Measurements from ENCODE around the gene NME2.
"Not testable (repeated sequence)": the region's sequence is repeated elsewhere in the genome, so short reads cannot be mapped to it uniquely, and the experiment has no call there.

Gene NME2

GRCh38 chr17:51166198-51166986 is at the start of gene NME2:
NME2 (plus strand) TSS chr17:51166411; CDS start chr17:51166831, 420 bp downstream.
- DNase-seq (ENCODE audit: low read depth), result peak; percentile 42

- no peak for DNase-seq (ENCODE audit: low read depth)
Observed at GRCh38 chr17:51118330-51119195, 47.6 kb upstream of the NME2 start.

DNA sequence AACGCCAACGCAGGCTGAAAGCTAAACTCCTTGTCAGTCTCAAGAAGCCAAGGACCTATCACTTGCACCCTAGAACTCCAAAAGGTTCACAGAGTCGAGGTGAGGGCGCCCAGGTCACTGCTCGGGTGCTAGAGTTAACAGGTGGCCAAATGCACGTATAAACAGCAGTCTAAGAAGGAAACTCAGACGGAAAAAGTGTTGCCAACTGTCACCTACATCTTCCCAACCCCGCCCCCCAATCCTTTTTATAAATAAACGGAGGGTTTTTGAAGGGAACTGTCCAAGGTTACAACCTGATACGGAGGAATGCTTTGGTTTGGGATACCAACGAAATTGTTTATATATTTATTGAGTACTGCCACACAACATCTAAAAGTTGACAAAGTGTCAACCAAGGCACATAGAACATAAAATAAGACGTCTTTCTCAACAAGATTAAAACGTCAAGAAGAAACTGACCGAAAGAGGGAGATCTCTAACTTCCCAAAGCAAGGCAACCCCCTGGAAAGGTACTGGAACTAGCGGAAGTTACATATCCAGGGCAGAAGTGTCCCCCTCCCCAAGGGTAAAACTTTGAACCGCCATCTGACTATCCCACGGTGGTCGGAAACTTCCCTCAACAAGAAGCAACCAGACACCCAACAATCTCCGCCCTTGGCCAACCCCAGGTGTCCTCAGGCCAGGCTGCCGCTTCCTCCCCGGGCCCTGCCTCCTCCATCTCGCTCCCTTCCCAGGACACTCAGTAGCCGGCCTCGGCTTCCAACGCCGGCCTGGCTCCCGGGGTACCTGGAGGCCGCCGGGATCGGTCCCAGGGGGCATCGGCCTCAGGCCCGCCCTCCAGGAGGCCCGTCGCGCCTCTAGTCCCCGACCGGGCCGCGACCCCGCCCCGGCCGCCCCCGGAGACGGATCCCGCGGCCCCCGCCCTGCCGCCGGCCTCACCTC is 46.5 kb upstream of the NME2 start:
- no peak for DNase-seq (ENCODE audit: low read depth)

GRCh38 chr17:51120357-51120738 is 45.9 kb upstream of the NME2 start:
- no peak for DNase-seq (ENCODE audit: low read depth)

DNA sequence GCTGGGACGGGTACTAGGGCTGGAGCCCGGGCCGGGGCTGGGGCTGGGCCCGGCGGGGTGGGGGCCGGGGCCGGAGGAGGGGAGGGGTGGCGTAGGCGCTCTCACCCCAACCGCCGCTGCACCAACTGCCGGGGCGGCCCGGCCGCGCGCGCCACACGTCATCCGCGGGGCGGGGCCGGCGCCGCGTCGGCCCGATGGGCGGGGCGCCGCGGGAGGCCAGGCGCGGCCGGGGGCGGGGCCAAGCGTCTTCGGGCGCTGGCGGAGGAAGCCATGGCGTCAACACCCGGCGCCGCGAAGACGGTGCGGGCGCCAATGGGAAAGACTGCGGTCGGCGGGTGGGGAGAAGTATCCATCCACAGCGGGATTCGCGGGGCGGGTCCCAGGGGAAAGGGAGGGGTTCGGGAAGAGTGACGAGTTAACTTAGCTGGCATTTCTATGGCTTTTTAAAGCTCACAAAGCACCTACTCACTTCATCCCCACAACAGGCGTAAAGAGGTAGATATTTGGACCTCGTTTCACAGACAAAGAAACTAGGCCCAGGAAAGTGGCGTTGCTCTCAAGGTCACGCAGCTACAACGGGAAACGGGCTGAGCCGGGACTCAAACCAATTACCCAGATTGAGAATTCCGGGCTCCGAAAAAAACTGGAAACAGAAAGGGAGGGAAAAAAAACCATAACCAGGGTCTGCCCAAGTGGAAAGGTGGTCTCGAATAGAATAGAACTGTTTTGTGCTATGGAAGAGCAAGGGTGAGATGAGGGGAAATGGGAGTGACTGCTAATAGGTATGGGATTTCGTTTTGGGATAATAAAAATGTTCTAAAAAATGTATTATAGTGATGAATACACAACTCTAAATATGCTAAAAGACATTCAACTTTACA is 45.2 kb upstream of the NME2 start, which contains the start of gene SPAG9:
Gene SPAG9 (minus strand): TSS at position 130 of the 881 bp plus-strand sequence. CDS start 212 bp downstream, outside the sequence.
- peak; percentile 78 for DNase-seq (ENCODE audit: low read depth)

DNA sequence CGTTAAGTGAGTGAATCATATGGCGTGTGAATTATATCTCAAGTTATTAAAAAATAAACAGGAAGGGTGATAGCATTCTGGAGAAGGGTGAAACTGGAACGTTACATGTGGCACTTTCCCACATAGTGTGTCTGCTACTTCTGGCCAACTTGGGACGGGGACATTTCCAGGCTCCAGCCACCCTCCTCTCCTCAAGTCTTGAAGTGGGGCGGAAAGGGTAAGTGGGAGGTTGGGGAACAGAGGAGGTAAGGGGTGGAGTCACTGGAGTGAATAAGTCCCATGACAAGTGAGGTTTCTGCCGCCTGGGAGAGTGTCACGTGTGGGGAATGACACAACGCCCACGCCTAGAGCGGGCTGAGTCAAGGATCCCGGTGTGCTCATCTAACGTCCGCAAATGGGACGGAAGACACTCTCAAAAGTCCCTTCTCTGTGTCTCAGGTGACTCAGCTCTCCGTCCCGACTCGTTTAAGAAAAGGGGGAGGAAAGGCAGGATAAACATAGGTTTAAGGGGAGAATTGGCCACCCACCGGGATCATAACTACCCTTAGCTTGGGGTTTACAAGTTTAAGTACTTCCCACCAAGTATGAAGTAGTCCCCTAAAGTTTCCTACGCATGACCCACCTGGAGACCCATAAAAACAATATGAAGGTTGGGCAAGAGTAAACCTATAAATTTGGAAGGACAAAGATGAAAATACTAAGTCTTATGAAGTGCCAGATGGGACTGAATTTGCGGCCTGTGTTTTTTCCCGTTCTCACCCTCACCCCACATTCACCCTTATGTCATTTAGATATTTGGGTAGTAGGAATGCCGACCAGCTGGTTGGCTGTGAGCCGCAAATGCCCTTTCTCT is 44.4 kb upstream of the NME2 start:
- peak; percentile 89 for DNase-seq (ENCODE audit: low read depth)

DNA sequence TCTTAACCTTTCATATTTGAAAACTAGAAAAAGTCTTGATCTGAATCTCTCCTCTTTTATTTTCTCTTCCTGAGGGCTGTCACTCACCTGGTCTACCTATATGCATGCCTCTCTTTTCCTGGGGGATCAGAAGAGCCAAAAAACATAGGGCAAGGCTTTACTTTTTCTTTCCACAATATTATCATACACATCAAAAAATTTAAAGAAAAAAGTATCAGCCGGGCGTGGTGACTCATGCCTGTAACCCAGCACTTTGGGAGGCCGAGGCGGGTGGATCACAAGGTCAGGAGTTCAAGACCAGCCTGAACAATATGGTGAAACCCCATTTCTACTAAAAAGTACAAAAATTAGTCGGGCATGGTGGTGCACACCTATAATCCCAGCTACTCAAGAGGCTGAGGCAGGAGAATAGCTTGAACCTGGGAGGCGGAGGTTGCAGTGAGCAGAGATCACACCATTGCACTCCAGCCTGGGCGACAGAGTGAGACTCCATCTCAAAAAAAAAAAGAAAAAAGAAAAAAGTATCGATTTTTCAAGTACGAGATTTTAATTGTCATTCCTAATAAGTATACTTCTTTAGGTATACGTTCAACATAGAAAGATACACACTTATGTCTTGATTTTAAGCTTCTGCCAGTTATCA is 43.6 kb upstream of the NME2 start:
- not testable (repeated sequence) for DNase-seq (ENCODE audit: low read depth)

GRCh38 chr17:51124640-51125503 is 41.3 kb upstream of the NME2 start:
- DNase-seq (ENCODE audit: low read depth), result no peak

DNA sequence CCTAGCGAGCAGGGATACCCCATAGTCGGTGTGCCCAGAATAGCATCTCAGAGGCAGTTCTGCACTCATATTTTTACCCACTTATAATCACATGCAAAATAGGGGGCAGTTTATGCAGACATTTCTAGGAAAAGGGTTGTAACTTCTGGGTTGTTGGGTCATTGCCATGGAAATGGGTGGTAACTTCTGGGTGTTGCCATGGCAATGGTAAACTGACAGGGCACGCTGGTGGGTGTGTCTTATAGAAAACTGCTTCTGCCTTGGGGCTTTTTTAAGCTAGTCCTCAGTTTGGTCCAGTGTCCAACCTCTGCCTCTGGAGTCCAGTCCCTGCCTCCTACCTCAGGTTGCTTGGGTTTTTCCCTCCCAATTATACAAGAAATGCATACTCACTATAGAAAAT is 38.1 kb upstream of the NME2 start:
- DNase-seq (ENCODE audit: low read depth), result no peak

DNA sequence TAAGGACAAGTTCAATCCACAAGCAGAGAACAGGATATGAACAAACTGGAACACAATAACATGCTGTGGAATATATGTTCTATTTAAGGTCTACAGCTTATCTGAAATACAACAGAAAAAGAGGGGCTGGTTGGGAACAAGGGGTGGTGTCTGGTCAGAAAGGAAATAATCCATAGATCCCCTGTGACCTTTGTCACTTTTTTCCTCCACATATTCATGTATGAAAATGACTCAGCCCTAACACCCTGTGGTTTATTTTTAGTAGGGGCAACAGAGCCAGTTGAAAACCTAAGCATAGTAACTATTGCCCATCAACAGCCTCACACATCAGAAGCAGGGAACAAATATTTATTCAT is 33.3 kb upstream of the NME2 start:
- DNase-seq (ENCODE audit: low read depth), result no peak

DNA sequence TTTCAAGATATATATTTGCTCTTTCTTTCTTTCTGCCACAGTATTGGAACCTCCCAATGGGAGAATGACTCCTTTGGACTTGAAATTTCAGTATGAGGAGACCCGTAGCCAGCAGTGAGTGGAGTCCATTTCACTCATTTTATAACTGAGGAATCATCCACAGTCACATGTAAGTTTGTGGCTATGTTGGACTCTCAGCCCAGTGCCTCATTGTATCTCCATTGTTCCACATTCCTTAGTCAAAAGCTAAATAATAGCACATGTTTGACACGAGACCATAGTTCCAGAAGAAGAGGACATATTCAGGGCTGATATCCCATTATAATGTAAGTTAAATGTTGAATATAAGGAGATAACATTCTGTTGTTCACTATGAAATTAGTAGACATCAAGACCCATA is 32.8 kb upstream of the NME2 start:
- DNase-seq (ENCODE audit: low read depth), result no peak

GRCh38 chr17:51135956-51136355 is 30.3 kb upstream of the NME2 start:
- no peak for DNase-seq (ENCODE audit: low read depth)

DNA sequence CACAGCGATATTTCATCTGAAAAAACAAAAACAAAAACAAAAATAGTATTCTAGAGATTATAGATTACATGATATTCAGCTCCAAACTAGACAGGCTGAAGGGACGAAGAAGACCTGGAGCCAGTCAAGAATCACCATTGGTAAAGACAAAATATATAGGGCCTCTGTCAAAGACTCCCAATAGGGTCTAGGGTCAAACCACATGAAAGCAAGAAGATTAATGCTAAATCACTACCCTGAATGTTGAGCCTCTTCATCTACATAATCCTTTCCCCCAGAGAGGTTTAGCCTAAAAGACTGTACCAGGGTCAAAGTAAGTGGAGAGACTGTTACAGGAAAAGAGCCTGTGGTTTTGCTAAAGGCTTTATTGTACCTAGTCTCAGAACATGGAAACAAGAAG is 23.6 kb upstream of the NME2 start:
- no peak for DNase-seq (ENCODE audit: low read depth)

DNA sequence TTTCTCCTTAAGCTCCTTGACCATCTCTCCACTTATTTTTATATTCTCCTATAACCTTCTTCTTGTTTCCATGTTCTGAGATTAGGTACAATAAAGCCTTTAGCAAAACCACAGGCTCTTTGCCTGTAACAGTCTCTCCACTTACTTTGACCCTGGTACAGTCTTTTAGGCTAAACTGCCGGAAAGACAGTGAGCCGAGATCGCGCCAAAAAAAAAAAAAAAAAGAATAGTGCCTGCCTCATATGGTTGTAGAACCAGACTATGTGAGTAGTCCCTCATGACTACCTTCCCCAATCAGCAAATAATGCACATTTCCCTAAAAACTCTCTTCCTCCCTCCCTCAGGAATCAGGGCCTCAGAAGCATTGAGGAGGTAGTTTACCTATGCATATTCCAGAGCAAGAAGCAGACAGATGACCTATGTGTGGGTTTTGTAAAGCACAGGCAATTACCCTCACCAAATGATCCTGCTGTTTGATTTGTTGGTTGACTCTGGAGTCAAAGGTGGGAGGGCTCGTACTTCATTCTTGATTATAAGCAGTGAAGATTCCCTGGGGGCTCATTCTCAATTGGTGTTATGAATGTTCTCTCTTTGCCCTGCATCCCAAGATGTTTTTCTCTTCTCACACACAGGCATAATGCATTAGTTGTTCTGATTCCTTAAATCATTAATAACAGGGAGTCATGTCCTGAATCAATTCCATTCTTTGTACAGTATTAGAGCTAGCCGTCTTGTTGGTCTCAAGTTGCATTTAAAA is 21.8 kb upstream of the NME2 start:
- no peak for DNase-seq (ENCODE audit: low read depth)

DNA sequence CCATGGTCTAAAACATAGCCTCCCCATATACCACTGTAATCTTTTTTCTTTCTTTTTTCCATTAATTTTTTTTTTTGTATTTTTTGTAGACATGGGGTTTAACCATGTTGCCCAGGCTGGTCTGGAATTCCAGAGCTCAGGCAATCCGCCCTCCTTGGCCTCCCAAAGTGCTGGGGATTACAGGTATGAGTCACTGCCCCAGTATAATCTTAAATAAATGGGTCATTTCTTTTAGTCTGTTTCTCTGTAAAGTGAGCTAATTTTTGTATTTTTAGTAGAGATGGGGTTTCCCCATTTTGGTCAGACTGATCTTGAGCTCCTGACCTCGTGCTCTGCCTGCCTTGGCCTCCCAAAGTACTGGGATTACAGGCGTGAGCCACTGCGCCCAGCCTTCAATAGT is 18.6 kb upstream of the NME2 start:
- DNase-seq (ENCODE audit: low read depth), result no peak

DNA sequence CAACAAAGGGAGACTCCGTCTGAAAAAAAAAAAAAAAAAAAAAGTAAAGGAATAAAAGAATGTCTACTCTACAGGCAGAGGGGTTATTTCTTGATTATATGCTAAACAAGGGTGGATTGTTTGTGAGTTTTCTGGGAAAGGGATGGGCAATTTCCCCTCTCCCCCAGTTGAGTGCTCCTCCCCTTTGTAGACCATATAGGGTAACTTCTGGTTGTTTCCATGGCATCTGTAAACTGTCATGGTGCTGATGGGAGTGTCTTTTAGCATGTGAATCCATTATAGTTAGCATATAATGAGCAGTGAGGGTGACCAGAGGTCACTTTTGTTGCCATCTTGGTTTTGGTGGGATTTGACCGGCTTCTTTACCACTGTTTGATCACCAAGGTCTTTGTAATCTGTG is 17.0 kb upstream of the NME2 start:
- no peak for DNase-seq (ENCODE audit: low read depth)

GRCh38 chr17:51150932-51151331 is 15.3 kb upstream of the NME2 start:
- no peak for DNase-seq (ENCODE audit: low read depth)

- DNase-seq (ENCODE audit: low read depth), result no peak
Observed at GRCh38 chr17:51152766-51153209, 13.4 kb upstream of the NME2 start.

Measured in GM04503 (cell line).